22Rv1 (cell line): ENCODE results near the gene MOB2.
A peak's percentile ranks its signal among the peaks of the same experiment; 100 is the strongest.

Experiments used
- H3K27ac ChIP-seq: fragments of 450-650 bp; 2 replicates; pipeline ENCODE4 v1.5.1; 2017
- CTCF ChIP-seq: fragments of 450-650 bp; IDR thresholded peaks from 2 replicates; pipeline ENCODE4 v1.5.1; 2017; ENCODE audit warnings: mild to moderate bottlenecking
- ZFX ChIP-seq: fragments of 450-650 bp; IDR thresholded peaks from 2 replicates; pipeline ENCODE4 v1.6.1; 2017; ENCODE audit warnings: antibody characterized with exemption, borderline replicate concordance

MOB2 gene

GRCh38 chr11:1450949-1451710 lies 35.4 kb downstream of the MOB2 start:
- H3K27ac ChIP-seq, result no peak overlapping the region
- TF ChIP-seq CTCF, result no peak
- TF ChIP-seq ZFX, result no peak

GRCh38 chr11:1450344-1450875 lies 36.2 kb downstream of the MOB2 start:
- no peak for TF ChIP-seq ZFX
- no peak for TF ChIP-seq CTCF

GRCh38 chr11:1449490-1450243 lies 36.9 kb downstream of the MOB2 start:
- TF ChIP-seq ZFX (no peak), CTCF (no peak)
- no peak overlapping the region for H3K27ac ChIP-seq

More at GRCh38 chr11:1450344-1450875, 36.2 kb downstream of the MOB2 start:
- no peak overlapping the region for H3K27ac ChIP-seq

GRCh38 chr11:1448882-1449281 lies 37.7 kb downstream of the MOB2 start:
- no peak overlapping the region for H3K27ac ChIP-seq
- no peak for TF ChIP-seq CTCF
- TF ChIP-seq ZFX, result no peak

- TF ChIP-seq CTCF (0 out of 2 replicates have a peak, but pooled peaks have one; percentile 2), ZFX (no peak)
- no peak overlapping the region for H3K27ac ChIP-seq
Measured at GRCh38 chr11:1447845-1448825, 38.4 kb downstream of the MOB2 start.

GRCh38 chr11:1446623-1447022 lies 40.0 kb downstream of the MOB2 start:
- peak overlapping the region; percentile 18; the same call in 1 of the 2 replicates for H3K27ac ChIP-seq
- no peak for TF ChIP-seq CTCF
- no peak for TF ChIP-seq ZFX
